HCT116 (cell line): ENCODE data around the gene CLEC16A.

Experiments
- CEBPB ChIP-seq: IDR thresholded peaks from 2 replicates; pipeline ENCODE4 v1.6.1; 2012; ENCODE audit warnings: low read depth
- CTCF ChIP-seq, 3 experiments: fragments of 200-600 bp in 1 of 3; sonication (generic) in 1 of 3; IDR thresholded peaks in 2 of 3; conservative IDR thresholded peaks in 1 of 3; 2 replicates each; pipeline ENCODE4 v1.5.1; 2012 to 2017; ENCODE audit warnings: low read depth in 2 of 3, low read length in 2 of 3, antibody characterized with exemption in 1 of 3, borderline replicate concordance in 1 of 3, control low read depth in 1 of 3, mild to moderate bottlenecking in 1 of 3, mixed read lengths in 1 of 3, mixed run types in 1 of 3, moderate library complexity in 1 of 3; ENCODE audit not compliant: insufficient read depth in 1 of 3
- EGR1 ChIP-seq: IDR thresholded peaks from 2 replicates; pipeline ENCODE4 v1.6.1; 2012; ENCODE audit warnings: low read depth
- EZH2 ChIP-seq: fragments of 200-600 bp; sonication (generic); IDR thresholded peaks from 2 replicates; pipeline ENCODE4 v1.6.1; 2017; ENCODE audit warnings: antibody characterized with exemption, mixed run types
- FOSL1 ChIP-seq: IDR thresholded peaks from 2 replicates; pipeline ENCODE4 v1.6.1; 2012; ENCODE audit warnings: low read depth
- JUND ChIP-seq: IDR thresholded peaks from 2 replicates; pipeline ENCODE4 v1.6.1; 2012
- MAX ChIP-seq: IDR thresholded peaks from 2 replicates; pipeline ENCODE4 v1.6.1; 2012
- POLR2A ChIP-seq: IDR thresholded peaks from 2 replicates; pipeline ENCODE4 v1.7.0; 2011; ENCODE audit warnings: borderline replicate concordance; ENCODE audit not compliant: insufficient read depth, insufficient read length; ENCODE audit errors: extremely low read depth
- POLR2AphosphoS5 ChIP-seq: IDR thresholded peaks from 2 replicates; pipeline ENCODE4 v1.6.1; 2011; ENCODE audit warnings: mild to moderate bottlenecking, low read depth, low read length, moderate library complexity

- TF ChIP-seq EGR1 (no peak), CTCF (IDR thresholded peaks at IDR 0.05 in 2 of 3, conservative IDR thresholded peaks at IDR 0.05 in 1 of 3; ENCODE audit: borderline replicate concordance in 1 of 3, insufficient read depth in 1 of 3, low read depth in 2 of 3, low read length in 2 of 3) (no peak), CEBPB (no peak), EZH2 (no peak), POLR2A (no peak), JUND (no peak), POLR2AphosphoS5 (no peak), MAX (no peak), FOSL1 (no peak)
These were observed 13.2 kb upstream of the CLEC16A start for GRCh38 chr16:10931134-10931533.
